Inferior parietal cortex (tissue), 1 donor: Measurements from ENCODE around the gene PACRG.

Experiments used
- DNase-seq: peaks from one replicate; pipeline ENCODE4 v3.0.0-alpha.2; 2016; ENCODE audit errors: extremely low spot score

The PACRG gene

GRCh38 chr6:162778603-162779002 is 50.8 kb downstream of the PACRG start:
- DNase-seq: no peak

- DNase-seq: no peak
Measured at GRCh38 chr6:162785632-162786242, 58.0 kb downstream of the PACRG start.

GRCh38 chr6:162798546-162799266 is 70.9 kb downstream of the PACRG start:
- DNase-seq: no peak

- no peak for DNase-seq
Measured at GRCh38 chr6:162814426-162814973, 86.7 kb downstream of the PACRG start.

- no peak for DNase-seq
Measured at GRCh38 chr6:162817196-162817595, 89.4 kb downstream of the PACRG start.

GRCh38 chr6:162819284-162819683 is 91.5 kb downstream of the PACRG start:
- DNase-seq: no peak

- no peak for DNase-seq
Measured at GRCh38 chr6:162821102-162821501, 93.3 kb downstream of the PACRG start.

GRCh38 chr6:162825597-162825996 is 97.8 kb downstream of the PACRG start:
- no peak for DNase-seq

GRCh38 chr6:162829013-162829742 is 101.4 kb downstream of the PACRG start:
- no peak for DNase-seq

- DNase-seq: no peak
Measured at GRCh38 chr6:162833776-162834175, 106.0 kb downstream of the PACRG start.

GRCh38 chr6:162845972-162846371 is 118.2 kb downstream of the PACRG start:
- no peak for DNase-seq

- DNase-seq: no peak
Measured at GRCh38 chr6:162846723-162847122, 118.9 kb downstream of the PACRG start.

- no peak for DNase-seq
Measured at GRCh38 chr6:162849269-162849668, 121.5 kb downstream of the PACRG start.

GRCh38 chr6:162852192-162852591 is 124.4 kb downstream of the PACRG start:
- DNase-seq: no peak

- no peak for DNase-seq
Measured at GRCh38 chr6:162852840-162853577, 125.2 kb downstream of the PACRG start.

- DNase-seq: no peak
Measured at GRCh38 chr6:162854228-162854627, 126.5 kb downstream of the PACRG start.

GRCh38 chr6:162854734-162855191 is 127.0 kb downstream of the PACRG start:
- DNase-seq: peak; percentile 55

- DNase-seq: peak; percentile 95
Measured at GRCh38 chr6:162856885-162857284, 129.1 kb downstream of the PACRG start.

- no peak for DNase-seq
Measured at GRCh38 chr6:162857326-162857725, 129.6 kb downstream of the PACRG start.

- DNase-seq: no peak
Measured at GRCh38 chr6:162862462-162862861, 134.7 kb downstream of the PACRG start.

- no peak for DNase-seq
Measured at GRCh38 chr6:162862941-162863340, 135.2 kb downstream of the PACRG start.

- no peak for DNase-seq
Measured at GRCh38 chr6:162863821-162864220, 136.0 kb downstream of the PACRG start.
